Transverse colon (tissue), 3 donors: ENCODE results near the gene CYLC2.

ENCODE experiments used
- CTCF ChIP-seq, 5 experiments: fragments of 200-600 bp in 3 of 5; fragments of 450-650 bp in 2 of 5; sonication (generic) in 3 of 5; IDR thresholded peaks; 1 replicate in 2 of 5; 2 replicates in 3 of 5; pipeline ENCODE4 v1.5.1; 2016 to 2017; ENCODE audit warnings: antibody characterized with exemption in 5 of 5, inconsistent platforms in 3 of 5, mild to moderate bottlenecking in 2 of 5, moderate library complexity in 1 of 5
- EP300 ChIP-seq: sonication (generic); formaldehyde crosslinking; IDR thresholded peaks from one replicate; pipeline ENCODE4 v1.6.1; 2017; ENCODE audit warnings: antibody characterized with exemption, low read depth

GRCh38 chr9:103025796-103026195 lies 30.7 kb downstream of the CYLC2 start:
- TF ChIP-seq EP300 (no peak), CTCF (IDR thresholded peaks at IDR 0.05) (no peak)
